Activated naive CD8-positive, alpha-beta T cell treated with anti-CD3 and anti-CD28 coated beads, Interleukin-2, amount 10 ng/mL, durations not matched to agents 7 days and 5 days (primary cell): ENCODE results near the gene MXRA8. TPM values are rescaled to one million over a fixed set of nuclear protein-coding genes. Genes with fewer than 3 reads are reported as not detected.

Experiments used
- ATAC-seq: fragments of 150-1000 bp; cut with Tn5 transposase; one replicate; pipeline ENCODE4 v1.10.0; 2021; ENCODE audit warnings: low read depth, moderate library complexity
- POLR2A ChIA-PET: fragments of 350-600 bp; sonication (Branson Sonifier 250); formaldehyde crosslinking; loops from one replicate; lab custom pipeline; 2021; ENCODE audit warnings: antibody characterized with exemption; lab: Charles Lee
- DNase-seq: peaks from one replicate; pipeline ENCODE4 v3.0.0; 2021
- H3K27ac Mint-ChIP-seq: one replicate; pipeline ENCODE4 v1.8.0; 2022; ENCODE audit warnings: mild to moderate bottlenecking, mixed read lengths
- H3K27me3 Mint-ChIP-seq: one replicate; pipeline ENCODE4 v1.8.0; 2022; ENCODE audit warnings: mild to moderate bottlenecking, moderate library complexity, mixed read lengths
- H3K36me3 Mint-ChIP-seq: one replicate; pipeline ENCODE4 v1.8.0; 2021; ENCODE audit warnings: mild to moderate bottlenecking, mixed read lengths
- H3K4me1 Mint-ChIP-seq: one replicate; pipeline ENCODE4 v1.8.0; 2021; ENCODE audit warnings: mixed read lengths
- H3K4me3 Mint-ChIP-seq: one replicate; pipeline ENCODE4 v1.8.0; 2022; ENCODE audit warnings: mild to moderate bottlenecking, moderate library complexity, mixed read lengths
- H3K9me3 Mint-ChIP-seq: one replicate; pipeline ENCODE4 v1.8.0; 2021; ENCODE audit warnings: mixed read lengths
- total RNA-seq, 2 experiments: library from RNA; stranded (reverse); gene quantifications; one replicate each; pipeline ENCODE4 v1.2.3, GENCODE V29; 2021

Gene MXRA8
- total RNA-seq, 2 experiments from 2014 or later: 0.51 to 1.2 TPM

- H3K36me3 Mint-ChIP-seq: no peaks in the 10 kb centered on the region
- POLR2A ChIA-PET: interaction anchor here (0.8 to 1.5 kb wide), 4 partner anchors 23 to 334 kb away, joined by 3 to 6 read pairs (median 4); partner anchors contain the start of genes CCNL2 and ISG15
- no peaks in the 10 kb centered on the region for H3K9me3 Mint-ChIP-seq
- H3K27ac Mint-ChIP-seq: no peak overlapping the region
- peaks cover 8% of the 10 kb centered on the region for H3K4me1 Mint-ChIP-seq
- H3K27me3 Mint-ChIP-seq: peaks cover 10% of the 10 kb centered on the region
- ATAC-seq (no peak), DNase-seq (no peak)
- H3K4me3 Mint-ChIP-seq: peak overlapping the region; percentile 75
Measured at GRCh38 chr1:1347663-1348419, 10.5 kb downstream of the MXRA8 start.

- Mint-ChIP-seq H3K27me3 (peaks cover 3% of the 10 kb centered on the region), H3K36me3 (no peaks in the 10 kb centered on the region), H3K4me1 (peaks cover 6% of the 10 kb centered on the region), H3K4me3 (peak overlapping the region; percentile 22), H3K9me3 (no peaks in the 10 kb centered on the region), H3K27ac (peak overlapping the region; percentile 61)
- no peak for DNase-seq
- no peak for ATAC-seq
- POLR2A ChIA-PET: interaction anchor here (1.1 to 1.4 kb wide), 3 partner anchors 12 to 334 kb away, joined by 3 to 6 read pairs (median 4); partner anchors contain the start of gene ISG15
Measured at GRCh38 chr1:1347026-1347595, 11.2 kb downstream of the MXRA8 start.

- Mint-ChIP-seq H3K4me1 (peaks cover 5% of the 10 kb centered on the region), H3K9me3 (no peaks in the 10 kb centered on the region), H3K4me3 (no peak overlapping the region), H3K36me3 (peaks cover 1% of the 10 kb centered on the region), H3K27me3 (no peaks in the 10 kb centered on the region), H3K27ac (no peak overlapping the region)
- no peak for ATAC-seq
- POLR2A ChIA-PET: interaction anchor here (1.1 kb wide), 1 partner anchor 12 kb away, joined by 3 read pairs; no protein-coding TSS in a partner anchor
- DNase-seq: no peak
Measured at GRCh38 chr1:1346501-1346890, 11.9 kb downstream of the MXRA8 start.

GRCh38 chr1:1345860-1346500 lies 12.4 kb downstream of the MXRA8 start:
- Mint-ChIP-seq H3K9me3 (no peaks in the 10 kb centered on the region), H3K27ac (no peak overlapping the region), H3K36me3 (peaks cover 5% of the 10 kb centered on the region), H3K4me3 (no peak overlapping the region), H3K4me1 (peaks cover 5% of the 10 kb centered on the region), H3K27me3 (no peaks in the 10 kb centered on the region)
- ATAC-seq (no peak), DNase-seq (no peak)
- POLR2A ChIA-PET: interaction anchor here (1.1 kb wide), 1 partner anchor 11 kb away, joined by 3 read pairs; no protein-coding TSS in a partner anchor

GRCh38 chr1:1345384-1345783 lies 13.0 kb downstream of the MXRA8 start:
- Mint-ChIP-seq H3K27me3 (no peaks in the 10 kb centered on the region), H3K4me3 (no peak overlapping the region), H3K36me3 (peaks cover 11% of the 10 kb centered on the region), H3K9me3 (no peaks in the 10 kb centered on the region), H3K4me1 (peaks cover 5% of the 10 kb centered on the region), H3K27ac (no peak overlapping the region)
- DNase-seq (no peak), ATAC-seq (no peak)
- POLR2A ChIA-PET: no interaction called here

- ATAC-seq (no peak), DNase-seq (no peak)
Measured at GRCh38 chr1:1344655-1345361, 13.5 kb downstream of the MXRA8 start.

GRCh38 chr1:1343811-1344421 lies 14.4 kb downstream of the MXRA8 start:
- H3K36me3 Mint-ChIP-seq: peaks cover 11% of the 10 kb centered on the region
- DNase-seq (no peak), ATAC-seq (no peak)
- H3K4me1 Mint-ChIP-seq: peaks cover 5% of the 10 kb centered on the region
- no peaks in the 10 kb centered on the region for H3K9me3 Mint-ChIP-seq
- H3K27ac Mint-ChIP-seq: no peak overlapping the region
- POLR2A ChIA-PET: no interaction called here
- H3K27me3 Mint-ChIP-seq: no peaks in the 10 kb centered on the region
- no peak overlapping the region for H3K4me3 Mint-ChIP-seq

More at GRCh38 chr1:1344655-1345361, 13.5 kb downstream of the MXRA8 start:
- Mint-ChIP-seq H3K27me3 (no peaks in the 10 kb centered on the region), H3K4me1 (peaks cover 5% of the 10 kb centered on the region), H3K4me3 (no peak overlapping the region), H3K36me3 (peaks cover 11% of the 10 kb centered on the region), H3K9me3 (no peaks in the 10 kb centered on the region), H3K27ac (no peak overlapping the region)
- POLR2A ChIA-PET: no interaction called here

GRCh38 chr1:1342584-1343115 lies 15.7 kb downstream of the MXRA8 start:
- H3K9me3 Mint-ChIP-seq: no peaks in the 10 kb centered on the region
- H3K27me3 Mint-ChIP-seq: no peaks in the 10 kb centered on the region
- peaks cover 5% of the 10 kb centered on the region for H3K4me1 Mint-ChIP-seq
- DNase-seq: no peak
- no peak overlapping the region for H3K27ac Mint-ChIP-seq
- H3K36me3 Mint-ChIP-seq: peaks cover 11% of the 10 kb centered on the region
- ATAC-seq: no peak
- POLR2A ChIA-PET: no interaction called here
- no peak overlapping the region for H3K4me3 Mint-ChIP-seq

GRCh38 chr1:1342061-1342562 lies 16.2 kb downstream of the MXRA8 start:
- no peak overlapping the region for H3K4me3 Mint-ChIP-seq
- DNase-seq (no peak), ATAC-seq (no peak)
- H3K36me3 Mint-ChIP-seq: peaks cover 11% of the 10 kb centered on the region
- peaks cover 2% of the 10 kb centered on the region for H3K4me1 Mint-ChIP-seq
- H3K27me3 Mint-ChIP-seq: no peaks in the 10 kb centered on the region
- POLR2A ChIA-PET: interaction anchor here (0.5 kb wide), 1 partner anchor 21 kb away, joined by 4 read pairs; no protein-coding TSS in a partner anchor
- H3K9me3 Mint-ChIP-seq: no peaks in the 10 kb centered on the region
- H3K27ac Mint-ChIP-seq: no peak overlapping the region

GRCh38 chr1:1341549-1342021 lies 16.8 kb downstream of the MXRA8 start:
- Mint-ChIP-seq H3K4me3 (no peak overlapping the region), H3K36me3 (peaks cover 11% of the 10 kb centered on the region), H3K27me3 (no peaks in the 10 kb centered on the region), H3K9me3 (no peaks in the 10 kb centered on the region), H3K27ac (no peak overlapping the region), H3K4me1 (no peaks in the 10 kb centered on the region)
- no peak for ATAC-seq
- POLR2A ChIA-PET: interaction anchor here (0.5 kb wide), 1 partner anchor 22 kb away, joined by 4 read pairs; no protein-coding TSS in a partner anchor
- DNase-seq: no peak

- ATAC-seq (no peak), DNase-seq (no peak)
- H3K4me3 Mint-ChIP-seq: no peak overlapping the region
- H3K27ac Mint-ChIP-seq: no peak overlapping the region
- H3K27me3 Mint-ChIP-seq: no peaks in the 10 kb centered on the region
- H3K36me3 Mint-ChIP-seq: peaks cover 11% of the 10 kb centered on the region
- H3K4me1 Mint-ChIP-seq: no peaks in the 10 kb centered on the region
- POLR2A ChIA-PET: no interaction called here
- no peaks in the 10 kb centered on the region for H3K9me3 Mint-ChIP-seq
Measured at GRCh38 chr1:1340791-1341548, 17.4 kb downstream of the MXRA8 start.

- POLR2A ChIA-PET: no interaction called here
- ATAC-seq (no peak), DNase-seq (no peak)
- Mint-ChIP-seq H3K36me3 (peaks cover 11% of the 10 kb centered on the region), H3K4me3 (no peak overlapping the region), H3K27ac (no peak overlapping the region), H3K9me3 (no peaks in the 10 kb centered on the region), H3K27me3 (no peaks in the 10 kb centered on the region), H3K4me1 (no peaks in the 10 kb centered on the region)
Measured at GRCh38 chr1:1340185-1340584, 18.2 kb downstream of the MXRA8 start.
